Lower leg skin (tissue), 3 donors: ENCODE data around the gene FARS2.

Source experiments
- POLR2A ChIP-seq, 2 donors: fragments of 450-650 bp; IDR thresholded peaks; one replicate each; pipeline ENCODE4 v1.6.1; 2016 to 2017; ENCODE audit warnings: antibody characterized with exemption in 2 of 2, mild to moderate bottlenecking in 1 of 2, moderate library complexity in 1 of 2
- TF ChIP-seq, protein P1 (sequence below), 3 donors: fragments of 450-650 bp; IDR thresholded peaks; one replicate each; pipeline ENCODE4 v1.5.1; 2016; ENCODE audit warnings: antibody characterized with exemption in 3 of 3, mild to moderate bottlenecking in 3 of 3, moderate library complexity in 2 of 3

DNA sequence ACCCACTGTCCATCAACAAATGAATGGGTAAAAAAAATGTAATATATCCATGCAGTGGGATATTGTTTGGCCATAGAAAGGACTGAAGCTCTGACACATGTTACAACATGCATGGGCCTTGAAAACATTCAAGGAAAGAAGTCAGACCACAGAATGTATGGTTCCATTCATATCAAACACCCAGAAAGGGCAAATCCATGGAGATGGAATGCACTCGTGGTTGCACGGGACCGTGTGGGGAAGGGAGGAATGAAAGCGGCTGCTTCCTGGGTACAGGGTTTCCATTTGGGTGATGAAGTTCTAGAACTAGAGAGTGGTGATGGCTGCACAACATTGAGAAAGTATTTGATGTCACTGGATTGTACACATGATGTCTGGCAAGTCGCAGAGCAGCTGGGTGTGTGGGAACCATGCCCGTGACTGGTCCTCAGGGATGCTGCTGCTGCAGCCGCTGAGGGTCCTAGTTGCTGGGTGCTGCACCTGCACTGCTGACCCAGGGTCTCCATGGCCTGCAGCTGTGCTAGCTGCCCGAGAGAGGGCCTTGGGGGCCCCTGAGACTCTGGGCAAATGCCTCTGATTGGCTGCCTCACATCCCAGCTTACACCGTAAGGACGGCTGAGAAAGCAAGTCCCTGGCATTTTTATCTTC is 525.1 kb downstream of the FARS2 start:
- TF ChIP-seq, protein P1, sequence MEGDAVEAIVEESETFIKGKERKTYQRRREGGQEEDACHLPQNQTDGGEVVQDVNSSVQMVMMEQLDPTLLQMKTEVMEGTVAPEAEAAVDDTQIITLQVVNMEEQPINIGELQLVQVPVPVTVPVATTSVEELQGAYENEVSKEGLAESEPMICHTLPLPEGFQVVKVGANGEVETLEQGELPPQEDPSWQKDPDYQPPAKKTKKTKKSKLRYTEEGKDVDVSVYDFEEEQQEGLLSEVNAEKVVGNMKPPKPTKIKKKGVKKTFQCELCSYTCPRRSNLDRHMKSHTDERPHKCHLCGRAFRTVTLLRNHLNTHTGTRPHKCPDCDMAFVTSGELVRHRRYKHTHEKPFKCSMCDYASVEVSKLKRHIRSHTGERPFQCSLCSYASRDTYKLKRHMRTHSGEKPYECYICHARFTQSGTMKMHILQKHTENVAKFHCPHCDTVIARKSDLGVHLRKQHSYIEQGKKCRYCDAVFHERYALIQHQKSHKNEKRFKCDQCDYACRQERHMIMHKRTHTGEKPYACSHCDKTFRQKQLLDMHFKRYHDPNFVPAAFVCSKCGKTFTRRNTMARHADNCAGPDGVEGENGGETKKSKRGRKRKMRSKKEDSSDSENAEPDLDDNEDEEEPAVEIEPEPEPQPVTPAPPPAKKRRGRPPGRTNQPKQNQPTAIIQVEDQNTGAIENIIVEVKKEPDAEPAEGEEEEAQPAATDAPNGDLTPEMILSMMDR (IDR thresholded peaks at IDR 0.05): no peak
- no peak for TF ChIP-seq POLR2A (IDR thresholded peaks at IDR 0.05)
